ENCODE measurements around the gene AP3B1. TPM values are rescaled to one million over a fixed set of nuclear protein-coding genes. Genes with fewer than 3 reads are reported as not detected.

AP3B1 gene
- total and polyA plus RNA-seq, 2 of the 8 experiments (the other 6 are each of a cell fraction or from before 2014, with no cell fraction given) = 45.8 to 48.3 TPM

- no peaks in the 10 kb centered on the region for H3K79me2 ChIP-seq (ENCODE audit: control insufficient read depth in 1 of 2, insufficient read depth in 2 of 2, low read length in 2 of 2)
- 68% methylated on average over 5 of the region's 5 CpGs; no CpG with 5 or more reads in 1 of the 2 experiments for WGBS, 2 experiments (ENCODE audit: extremely low coverage in 1 of 2, insufficient coverage in 1 of 2, insufficient read length in 1 of 2, insufficient replicate concordance in 2 of 2, low coverage in 1 of 2, low lambda C conversion rate in 2 of 2, missing lambda C conversion rate in 1 of 2)
- H4K5ac ChIP-seq (ENCODE audit: insufficient read length, low read depth, low read length) = no peak overlapping the region
- no peak overlapping the region for H3K27ac ChIP-seq (ENCODE audit: low read depth, low read length)
- H3K18ac ChIP-seq (ENCODE audit: extremely low read depth, low read length) = no peak overlapping the region; the same call in 1 of the 2 replicates
- no peak overlapping the region for H3K9ac ChIP-seq (replicated peaks in 1 of 4; ENCODE audit: extremely low read depth in 1 of 4, low read depth in 3 of 4, low read length in 3 of 4)
- no peak overlapping the region for H2BK120ac ChIP-seq (replicated peaks; ENCODE audit: low read depth, low read length)
- H4K8ac ChIP-seq (ENCODE audit: extremely low read depth, insufficient read depth, low read length) = no peak overlapping the region
- no peaks in the 10 kb centered on the region for H3K79me1 ChIP-seq (ENCODE audit: low read depth, low read length)
- no peak overlapping the region for H3K4me2 ChIP-seq (ENCODE audit: insufficient read depth in 1 of 2, low read depth in 2 of 2, low read length in 2 of 2)
- ChIA-PET CTCF (ENCODE audit: partially characterized antibody) (interaction anchor here (1.3 to 1.6 kb wide), 2 partner anchors 10 to 364 kb away, joined by 4 to 5 read pairs; no protein-coding TSS in a partner anchor), POLR2A (ENCODE audit: partially characterized antibody) (interaction anchor here (0.7 kb wide), 1 partner anchor 10 kb away, joined by 3 read pairs; no protein-coding TSS in a partner anchor)
- no peak overlapping the region for H3K4me3 ChIP-seq (ENCODE audit: extremely low read depth in 1 of 4, insufficient read depth in 2 of 4, low read depth in 3 of 4, low read length in 4 of 4)
- no peak overlapping the region for H2AK5ac ChIP-seq (ENCODE audit: low read depth, low read length)
- DNase-seq (ENCODE audit: low read depth in 1 of 2, low spot score in 2 of 2) = no peak
- no peak overlapping the region for H2AFZ ChIP-seq (ENCODE audit: low read length)
- no peak overlapping the region for H2BK5ac ChIP-seq (ENCODE audit: low read depth, low read length)
- no peak overlapping the region for H4K91ac ChIP-seq (replicated peaks; ENCODE audit: insufficient read length, low read length)
- peaks cover 2 to 22% (median 14%) of the 10 kb centered on the region in 4 experiments; a peak in 6 of 7 replicates for H3K4me1 ChIP-seq (replicated peaks in 1 of 4; ENCODE audit: control insufficient read depth in 3 of 4, insufficient read depth in 4 of 4, low read length in 3 of 4)
- no peak overlapping the region for H2BK12ac ChIP-seq (ENCODE audit: low read depth, low read length)
- H3K14ac ChIP-seq (ENCODE audit: insufficient read length) = no peak overlapping the region
- no peak overlapping the region for H3K56ac ChIP-seq (replicated peaks; ENCODE audit: insufficient read length, low read depth, low read length)
- H3K4ac ChIP-seq (replicated peaks; ENCODE audit: insufficient read length, low read depth, low read length) = no peak overlapping the region
- no peak for FAIRE-seq
- no peaks in the 10 kb centered on the region; a peak in 2 of 7 replicates for H3K27me3 ChIP-seq (replicated peaks in 1 of 4; ENCODE audit: control insufficient read depth in 3 of 4, extremely low read depth in 1 of 4, insufficient read depth in 3 of 4, low read length in 3 of 4)
- H2BK15ac ChIP-seq (ENCODE audit: low read length) = no peak overlapping the region
- no peaks in the 10 kb centered on the region; a peak in 1 of 8 replicates for H3K36me3 ChIP-seq (ENCODE audit: control insufficient read depth in 2 of 4, insufficient read depth in 4 of 4, low read length in 3 of 4)
- no peaks in the 10 kb centered on the region for H3K23me2 ChIP-seq (ENCODE audit: low read depth, low read length)
- H2BK20ac ChIP-seq (ENCODE audit: low read length) = no peak overlapping the region
- 0 out of 4 replicates have a peak, but pooled peaks cover 0 to 3% of the 10 kb centered on the region in 2 experiments for H3K9me3 ChIP-seq (ENCODE audit: insufficient read depth in 2 of 2, low read depth in 1 of 2, low read length in 1 of 2)
- H4K20me1 ChIP-seq (replicated peaks in 1 of 2; ENCODE audit: control insufficient read depth in 1 of 2, insufficient read depth in 2 of 2, low read length in 2 of 2) = no peaks in the 10 kb centered on the region
- no peak overlapping the region for H3K23ac ChIP-seq (ENCODE audit: insufficient read length)
- no peak for TF ChIP-seq MAFK (IDR thresholded peaks at IDR 0.05; ENCODE audit: low read depth, low read length)
Observed at GRCh38 chr5:77983482-77984199, 310.9 kb downstream of the AP3B1 start.

All from H1 (cell line).